Activated gamma-delta T cell treated with Interleukin-2 at 50 U/mL for 16 hours (primary cell): Measurements from ENCODE around the gene ALG13.
"Not testable (repeated sequence)": the region's sequence is repeated elsewhere in the genome, so short reads cannot be mapped to it uniquely, and the experiment has no call there.

Experiments
- DNase-seq: peaks from one replicate; pipeline ENCODE4 v3.0.0-alpha.2; 2020

ALG13 gene

DNA sequence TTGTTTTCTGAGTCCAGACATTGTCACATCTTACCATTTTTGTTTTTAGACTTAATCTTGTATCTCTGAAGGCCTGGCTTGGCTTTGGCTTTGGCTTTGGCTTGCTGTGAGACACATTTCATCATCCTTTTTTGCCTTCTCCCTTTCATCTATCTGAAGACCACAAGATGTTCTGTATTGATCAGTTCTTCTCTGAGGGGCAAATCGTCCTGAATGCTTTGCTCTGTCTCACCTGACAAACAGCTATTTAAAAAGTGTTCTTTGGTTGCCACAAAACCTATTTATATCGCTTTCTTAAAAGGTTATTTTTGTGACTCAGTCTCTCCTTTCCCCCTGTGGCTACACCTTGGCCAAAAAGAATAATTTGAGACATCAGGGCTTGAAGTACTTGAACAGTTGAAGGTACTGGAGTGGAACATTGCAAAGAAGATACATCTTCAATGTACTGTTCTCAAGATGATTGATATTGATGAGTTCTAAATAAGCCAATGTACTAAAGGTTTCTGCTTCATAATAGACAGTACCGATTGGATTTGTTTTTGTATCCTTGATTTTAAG lies 80.7 kb downstream of the ALG13 start:
- no peak for DNase-seq

DNA sequence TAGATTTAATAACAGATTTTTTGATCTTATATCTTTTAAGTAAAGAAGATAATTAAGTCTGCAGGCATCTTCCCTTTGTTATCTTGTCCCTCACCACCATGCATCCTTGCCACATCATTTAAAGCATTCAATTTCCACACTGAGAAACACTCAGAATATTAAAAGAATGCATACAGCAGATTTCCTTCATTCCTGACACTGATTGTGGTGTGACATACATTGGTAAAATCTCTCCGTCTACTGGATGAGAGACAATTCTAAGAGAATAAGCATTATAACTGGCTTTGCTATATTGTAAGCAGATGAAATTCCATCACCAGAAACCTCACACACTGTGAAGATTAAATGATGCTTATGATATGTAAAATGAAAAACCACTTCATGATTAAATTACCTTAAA lies 97.6 kb downstream of the ALG13 start:
- DNase-seq = no peak

DNA sequence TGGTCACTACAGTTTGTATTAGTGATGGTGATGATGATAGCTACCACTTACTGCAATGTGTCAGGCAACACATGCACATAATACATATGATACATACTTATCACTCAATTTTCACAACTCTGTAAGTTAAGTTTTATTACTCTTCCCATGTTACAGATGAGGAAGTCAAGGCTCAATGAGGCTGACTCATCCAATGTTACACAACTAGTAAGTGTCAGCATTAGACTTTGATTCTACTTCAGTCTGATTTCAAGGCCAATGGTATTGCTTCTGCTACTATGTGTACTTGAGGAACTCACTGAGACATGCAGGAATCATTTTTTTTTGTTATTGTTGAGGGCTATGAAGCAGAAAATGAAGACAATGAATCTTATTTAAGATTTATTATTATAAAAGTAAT lies 98.6 kb downstream of the ALG13 start:
- no peak for DNase-seq

DNA sequence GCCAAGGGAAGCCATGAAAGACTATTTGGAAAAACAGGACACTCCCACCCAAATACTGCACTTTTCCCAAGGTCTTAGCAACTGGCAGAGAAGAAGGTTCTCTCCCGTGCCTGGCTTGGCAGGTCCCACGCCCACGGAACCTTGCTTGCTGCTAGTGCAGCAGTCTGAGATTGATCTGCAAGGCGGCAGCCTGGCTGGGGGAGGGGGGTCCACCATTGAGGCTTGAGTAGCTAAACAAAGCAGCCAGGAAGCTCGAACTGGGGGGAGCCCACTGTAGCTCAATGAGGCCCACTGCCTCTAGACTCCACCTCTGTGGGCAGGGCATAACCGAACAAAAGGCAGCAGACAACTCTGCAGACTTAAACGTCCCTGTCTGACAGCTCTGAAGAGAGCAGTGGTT lies 103.7 kb downstream of the ALG13 start:
- DNase-seq = no peak

DNA sequence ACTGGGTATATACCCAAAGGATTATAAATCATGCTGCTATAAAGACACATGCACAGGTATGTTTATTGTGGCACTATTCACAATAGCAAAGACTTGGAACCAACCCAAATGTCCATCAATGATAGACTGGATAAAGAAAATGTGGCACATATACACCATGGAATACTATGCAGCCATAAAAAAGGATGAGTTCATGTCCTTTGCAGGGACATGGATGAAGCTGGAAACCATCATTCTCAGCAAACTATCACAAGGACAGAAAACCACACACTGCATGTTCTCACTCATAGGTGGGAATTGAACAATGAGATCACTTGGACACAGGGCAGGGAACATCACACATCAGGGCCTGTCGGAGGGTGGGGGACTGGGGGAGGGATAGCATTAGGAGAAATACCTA lies 109.1 kb downstream of the ALG13 start:
- not testable (repeated sequence) for DNase-seq
